ENCODE results near the gene ADAP1.

The ADAP1 gene

DNA sequence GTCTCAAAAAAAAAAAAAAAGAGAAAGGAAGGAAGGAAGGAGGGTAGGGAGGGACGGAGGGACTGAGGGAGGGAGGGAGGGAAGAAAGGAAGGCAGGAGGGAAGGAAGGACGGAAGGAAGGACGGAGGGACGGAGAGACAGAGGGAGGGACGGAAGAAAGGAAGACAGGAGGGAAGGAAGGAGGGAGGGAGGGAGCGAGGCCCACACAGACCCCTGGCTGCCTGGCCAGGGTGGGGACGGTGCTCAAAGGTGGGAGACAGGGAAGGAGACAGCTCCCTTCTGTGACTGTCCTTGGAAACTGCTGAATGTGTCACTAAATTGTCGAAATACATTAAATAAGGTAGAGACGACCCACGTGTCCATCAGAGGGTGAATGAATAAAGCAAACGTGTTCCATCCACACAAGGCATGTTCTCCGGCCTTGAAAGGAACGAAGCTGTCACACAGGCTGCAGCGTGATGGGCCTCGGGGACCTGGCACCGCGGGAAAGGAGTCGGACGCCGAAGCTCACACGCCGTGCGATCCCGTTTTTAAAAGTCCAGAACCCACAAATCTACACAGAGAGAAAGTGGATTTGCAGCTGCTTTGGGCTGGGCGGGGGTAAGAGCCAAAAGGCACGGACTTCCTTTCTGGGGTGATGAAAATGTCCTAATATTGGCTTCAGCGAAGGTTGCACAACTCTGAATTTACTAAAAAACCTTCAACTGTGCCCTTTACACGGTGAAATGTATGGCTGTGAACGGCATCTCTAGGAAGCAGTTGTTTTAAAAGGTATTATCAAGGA lies 23.3 kb downstream of the ADAP1 start:
- in situ Hi-C loops (cut with HindIII; ENCODE audit: low sequenced_read_pairs) = no loop called here
- no peak overlapping the region for H3K4me3 ChIP-seq (ENCODE audit: low read depth, low read length)
- TF ChIP-seq CTCF (IDR thresholded peaks at IDR 0.05; ENCODE audit: low read depth, low read length, missing control alignments) = no peak
- DNase-seq (ENCODE audit: low read depth) = no peak

GRCh38 chr7:929311-929711 lies 25.2 kb downstream of the ADAP1 start:
- no peak overlapping the region for H3K4me3 ChIP-seq (ENCODE audit: low read depth, low read length)
- no peak for DNase-seq (ENCODE audit: low read depth)
- in situ Hi-C loops (cut with HindIII; ENCODE audit: low sequenced_read_pairs) = no loop called here
- TF ChIP-seq CTCF (IDR thresholded peaks at IDR 0.05; ENCODE audit: low read depth, low read length, missing control alignments) = no peak

- H3K4me3 ChIP-seq (ENCODE audit: low read depth, low read length) = no peak overlapping the region
- in situ Hi-C loops (cut with HindIII; ENCODE audit: low sequenced_read_pairs) = no loop called here
- no peak for TF ChIP-seq CTCF (IDR thresholded peaks at IDR 0.05; ENCODE audit: low read depth, low read length, missing control alignments)
- no peak for DNase-seq (ENCODE audit: low read depth)
Measured at GRCh38 chr7:927031-927671, 27.3 kb downstream of the ADAP1 start.

GRCh38 chr7:926061-927030 lies 28.1 kb downstream of the ADAP1 start:
- TF ChIP-seq CTCF (IDR thresholded peaks at IDR 0.05; ENCODE audit: low read depth, low read length, missing control alignments) = no peak
- DNase-seq (ENCODE audit: low read depth) = no peak
- in situ Hi-C loops (cut with HindIII; ENCODE audit: low sequenced_read_pairs) = no loop called here
- H3K4me3 ChIP-seq (ENCODE audit: low read depth, low read length) = no peak overlapping the region

DNA sequence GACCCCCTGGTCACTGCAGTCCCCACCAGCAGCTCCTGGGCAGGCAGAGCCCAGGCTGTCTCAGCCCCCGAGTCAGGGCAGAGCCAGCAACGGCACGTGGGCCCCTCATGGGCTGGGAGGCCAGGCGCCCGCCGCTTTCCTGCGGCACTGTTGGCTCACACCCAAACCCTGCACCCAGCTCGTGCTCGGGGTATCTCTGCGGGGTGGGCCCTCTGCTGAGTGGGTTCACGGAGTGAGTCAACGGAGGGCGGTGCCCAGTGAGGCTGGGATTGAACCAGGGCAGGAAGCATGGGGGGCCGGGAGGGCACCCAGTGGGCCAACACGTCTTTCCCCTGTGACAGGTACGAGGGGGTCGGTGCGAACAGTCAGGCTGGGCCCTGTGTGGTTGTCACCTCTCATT lies 28.9 kb downstream of the ADAP1 start:
- DNase-seq (ENCODE audit: low read depth) = no peak

More for the DNA sequence above, 28.9 kb downstream of the ADAP1 start:
- in situ Hi-C loops (cut with HindIII; ENCODE audit: low sequenced_read_pairs) = no loop called here
- H3K4me3 ChIP-seq (ENCODE audit: low read depth, low read length) = no peak overlapping the region
- no peak for TF ChIP-seq CTCF (IDR thresholded peaks at IDR 0.05; ENCODE audit: low read depth, low read length, missing control alignments)

All from astrocyte of the cerebellum (primary cell).